Hematopoietic multipotent progenitor cell treated with erythropoietin and hydrocortisone succinate and interleukin-3 and kit ligand, for 4 days (in vitro differentiated cells): ENCODE measurements around the gene CSF1.

Experiments
- DNase-seq: peaks from one replicate; pipeline ENCODE4 v3.0.0-alpha.2; 2015

CSF1 gene

DNA sequence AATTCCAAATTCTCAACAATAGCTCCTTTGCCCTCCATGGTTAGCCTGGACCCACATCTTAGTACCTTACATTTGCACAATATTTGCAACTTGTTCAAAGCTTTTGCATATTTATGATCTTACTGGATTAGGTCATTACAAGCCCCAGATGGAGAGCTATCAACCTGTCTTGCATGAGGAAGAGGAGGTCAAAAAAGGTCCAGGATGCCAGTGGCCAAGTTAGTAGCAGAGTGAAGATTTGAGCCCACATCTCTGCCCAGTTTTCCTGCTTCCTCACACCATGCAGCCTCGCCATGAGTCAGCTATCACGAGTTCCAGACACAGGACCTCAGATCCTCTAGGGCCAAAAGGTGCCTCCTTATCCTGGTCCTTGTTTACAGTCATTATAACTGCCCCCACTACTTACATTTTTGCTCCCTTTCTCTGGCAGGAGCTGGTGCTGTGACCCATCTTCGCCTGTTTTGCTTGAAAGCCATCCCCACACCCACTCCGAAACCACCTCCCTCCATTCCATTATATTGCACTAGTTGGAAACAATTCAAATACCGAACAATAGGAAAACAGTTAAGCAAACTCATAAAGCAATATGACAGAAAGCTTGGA, 68.9 kb downstream of the CSF1 start:
- DNase-seq: peak; percentile 26
